ENCODE measurements around the gene C7. TPM values are rescaled to one million over a fixed set of nuclear protein-coding genes. Genes with fewer than 3 reads are reported as not detected.

Gene C7
- polyA plus RNA-seq, 1 experiment, result 0.28 TPM

DNA sequence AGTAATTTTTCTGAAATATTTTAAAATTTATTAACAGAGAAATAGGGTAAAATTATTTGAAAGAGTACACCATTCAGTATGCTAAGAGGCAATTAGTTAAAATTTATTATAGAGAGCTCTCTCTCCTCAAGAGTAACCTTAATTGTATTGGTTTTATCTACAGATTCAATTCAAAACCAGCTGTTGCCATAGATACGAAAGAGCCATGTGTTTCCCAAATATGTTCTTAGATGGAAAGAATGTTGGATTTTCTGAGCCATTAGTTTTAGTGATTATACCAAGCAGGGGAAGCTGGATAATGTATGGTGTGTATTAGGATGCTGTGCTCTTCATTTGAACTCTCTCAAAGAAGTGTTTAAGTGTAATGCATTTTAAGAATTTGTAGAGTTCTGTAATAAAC lies 27.8 kb downstream of the C7 start:
- TF ChIP-seq, protein P1, sequence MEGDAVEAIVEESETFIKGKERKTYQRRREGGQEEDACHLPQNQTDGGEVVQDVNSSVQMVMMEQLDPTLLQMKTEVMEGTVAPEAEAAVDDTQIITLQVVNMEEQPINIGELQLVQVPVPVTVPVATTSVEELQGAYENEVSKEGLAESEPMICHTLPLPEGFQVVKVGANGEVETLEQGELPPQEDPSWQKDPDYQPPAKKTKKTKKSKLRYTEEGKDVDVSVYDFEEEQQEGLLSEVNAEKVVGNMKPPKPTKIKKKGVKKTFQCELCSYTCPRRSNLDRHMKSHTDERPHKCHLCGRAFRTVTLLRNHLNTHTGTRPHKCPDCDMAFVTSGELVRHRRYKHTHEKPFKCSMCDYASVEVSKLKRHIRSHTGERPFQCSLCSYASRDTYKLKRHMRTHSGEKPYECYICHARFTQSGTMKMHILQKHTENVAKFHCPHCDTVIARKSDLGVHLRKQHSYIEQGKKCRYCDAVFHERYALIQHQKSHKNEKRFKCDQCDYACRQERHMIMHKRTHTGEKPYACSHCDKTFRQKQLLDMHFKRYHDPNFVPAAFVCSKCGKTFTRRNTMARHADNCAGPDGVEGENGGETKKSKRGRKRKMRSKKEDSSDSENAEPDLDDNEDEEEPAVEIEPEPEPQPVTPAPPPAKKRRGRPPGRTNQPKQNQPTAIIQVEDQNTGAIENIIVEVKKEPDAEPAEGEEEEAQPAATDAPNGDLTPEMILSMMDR (IDR thresholded peaks at IDR 0.05; ENCODE audit: insufficient read depth, low read depth, low read length), result no peak
- Histone ChIP-seq H3K4me3 (ENCODE audit: low read depth, low read length) (no peak overlapping the region), H3K27me3 (ENCODE audit: control insufficient read depth, insufficient read depth, low read length) (no peaks in the 10 kb centered on the region), H3K36me3 (ENCODE audit: control insufficient read depth, insufficient read depth, low read length) (no peaks in the 10 kb centered on the region)
- POLR2A ChIA-PET, result no interaction called here
- CTCF ChIA-PET, result interaction anchor here (0.6 kb wide), 1 partner anchor 42 kb away, joined by 3 read pairs; no protein-coding TSS in a partner anchor
- no peak for DNase-seq (ENCODE audit: low read depth)

DNA sequence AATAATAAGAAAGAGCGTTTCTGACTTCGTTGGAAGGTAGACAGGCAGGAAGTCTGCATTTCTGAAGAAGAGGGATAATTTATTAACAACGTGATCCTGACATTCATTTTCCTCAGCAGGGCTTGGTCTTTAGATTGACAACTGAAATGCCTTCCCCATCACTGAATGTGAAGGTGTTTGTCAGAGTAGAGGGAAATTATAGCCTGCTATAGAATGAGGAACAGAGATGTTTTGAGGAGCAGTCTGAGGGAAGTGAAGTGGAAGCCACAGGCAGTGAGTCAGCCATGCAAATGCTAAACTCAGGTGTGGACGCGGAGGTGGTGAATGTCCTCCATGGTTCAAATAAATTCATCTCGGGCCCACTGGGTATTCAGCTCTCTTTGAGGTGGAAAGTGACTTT lies 30.5 kb downstream of the C7 start:
- CTCF ChIA-PET, result no interaction called here
- H3K36me3 ChIP-seq (ENCODE audit: control insufficient read depth, insufficient read depth, low read length), result no peaks in the 10 kb centered on the region
- TF ChIP-seq, protein P1 (IDR thresholded peaks at IDR 0.05; ENCODE audit: insufficient read depth, low read depth, low read length), result no peak
- no peak overlapping the region for H3K4me3 ChIP-seq (ENCODE audit: low read depth, low read length)
- POLR2A ChIA-PET, result no interaction called here
- no peaks in the 10 kb centered on the region for H3K27me3 ChIP-seq (ENCODE audit: control insufficient read depth, insufficient read depth, low read length)
- DNase-seq (ENCODE audit: low read depth), result no peak

DNA sequence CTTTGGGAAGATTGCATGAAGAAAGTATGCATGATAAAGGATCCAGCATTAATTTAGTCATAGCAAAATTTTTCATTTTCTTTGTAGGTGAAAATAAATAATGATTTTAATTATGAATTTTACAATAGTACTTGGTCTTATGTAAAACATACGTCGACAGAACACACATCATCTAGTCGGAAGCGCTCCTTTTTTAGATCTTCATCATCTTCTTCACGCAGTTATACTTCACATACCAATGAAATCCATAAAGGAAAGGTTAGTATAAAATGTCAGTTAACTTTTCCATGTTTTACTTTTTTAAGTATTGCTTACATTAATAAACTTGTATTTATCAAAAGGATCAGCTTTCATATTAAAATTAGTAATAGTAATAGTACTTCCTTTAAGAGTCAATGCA lies 35.8 kb downstream of the C7 start:
- TF ChIP-seq, protein P1 (IDR thresholded peaks at IDR 0.05; ENCODE audit: insufficient read depth, low read depth, low read length), result no peak
- no peak overlapping the region for H3K4me3 ChIP-seq (ENCODE audit: low read depth, low read length)
- DNase-seq (ENCODE audit: low read depth), result no peak
- POLR2A ChIA-PET, result no interaction called here
- no peaks in the 10 kb centered on the region for H3K27me3 ChIP-seq (ENCODE audit: control insufficient read depth, insufficient read depth, low read length)
- no peaks in the 10 kb centered on the region for H3K36me3 ChIP-seq (ENCODE audit: control insufficient read depth, insufficient read depth, low read length)
- CTCF ChIA-PET, result interaction anchor here (1.2 to 1.5 kb wide), 2 partner anchors 17 to 40 kb away, joined by 3 to 4 read pairs; no protein-coding TSS in a partner anchor

DNA sequence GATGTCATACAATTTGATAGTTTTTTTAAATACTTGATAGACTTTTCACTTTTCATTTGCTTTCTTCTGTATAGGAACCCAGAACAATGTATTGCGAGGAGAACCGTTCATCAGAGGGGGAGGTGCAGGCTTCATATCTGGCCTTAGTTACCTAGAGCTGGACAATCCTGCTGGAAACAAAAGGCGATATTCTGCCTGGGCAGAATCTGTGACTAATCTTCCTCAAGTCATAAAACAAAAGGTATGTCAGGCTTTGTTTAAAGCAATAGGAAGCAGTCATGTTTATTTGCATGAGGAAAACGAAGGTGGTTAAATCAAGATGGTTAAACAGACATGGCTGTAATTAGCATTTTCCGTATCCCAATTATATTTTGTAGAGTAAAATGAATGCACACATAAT lies 46.0 kb downstream of the C7 start:
- TF ChIP-seq, protein P1 (IDR thresholded peaks at IDR 0.05; ENCODE audit: insufficient read depth, low read depth, low read length), result no peak
- H3K36me3 ChIP-seq (ENCODE audit: control insufficient read depth, insufficient read depth, low read length), result no peaks in the 10 kb centered on the region
- POLR2A ChIA-PET, result no interaction called here
- CTCF ChIA-PET, result no interaction called here
- no peak overlapping the region for H3K4me3 ChIP-seq (ENCODE audit: low read depth, low read length)
- no peak for DNase-seq (ENCODE audit: low read depth)
- H3K27me3 ChIP-seq (ENCODE audit: control insufficient read depth, insufficient read depth, low read length), result no peaks in the 10 kb centered on the region

DNA sequence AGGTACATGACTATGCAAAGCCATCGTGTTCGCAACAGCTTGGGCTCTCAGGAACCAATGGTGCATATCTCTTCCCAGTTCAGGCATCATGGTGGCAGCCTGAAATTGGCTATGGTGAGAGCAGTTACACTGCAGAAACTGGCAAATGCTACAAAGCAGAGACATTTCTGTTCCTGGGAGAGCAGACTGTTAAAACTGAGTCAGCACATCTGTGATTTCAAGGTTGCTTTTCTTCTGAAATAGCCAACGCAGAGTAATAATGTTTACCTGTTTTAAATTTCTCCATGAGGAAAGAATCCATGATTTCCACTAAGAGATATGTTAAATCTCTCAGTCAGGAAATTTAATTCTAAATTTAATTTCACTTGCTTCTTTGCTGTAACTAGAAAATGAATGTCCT lies 47.8 kb downstream of the C7 start:
- TF ChIP-seq, protein P1 (IDR thresholded peaks at IDR 0.05; ENCODE audit: insufficient read depth, low read depth, low read length), result no peak
- Histone ChIP-seq H3K27me3 (ENCODE audit: control insufficient read depth, insufficient read depth, low read length) (no peaks in the 10 kb centered on the region), H3K36me3 (ENCODE audit: control insufficient read depth, insufficient read depth, low read length) (no peaks in the 10 kb centered on the region), H3K4me3 (ENCODE audit: low read depth, low read length) (no peak overlapping the region)
- POLR2A ChIA-PET, result no interaction called here
- CTCF ChIA-PET, result no interaction called here
- DNase-seq (ENCODE audit: low read depth), result no peak
